ENCODE results near the gene KATNAL1. TPM values are rescaled to one million over a fixed set of nuclear protein-coding genes. Genes with fewer than 3 reads are reported as not detected.

The KATNAL1 gene
- total RNA-seq, 1 experiment from 2014 or later, result 11.2 TPM

DNA sequence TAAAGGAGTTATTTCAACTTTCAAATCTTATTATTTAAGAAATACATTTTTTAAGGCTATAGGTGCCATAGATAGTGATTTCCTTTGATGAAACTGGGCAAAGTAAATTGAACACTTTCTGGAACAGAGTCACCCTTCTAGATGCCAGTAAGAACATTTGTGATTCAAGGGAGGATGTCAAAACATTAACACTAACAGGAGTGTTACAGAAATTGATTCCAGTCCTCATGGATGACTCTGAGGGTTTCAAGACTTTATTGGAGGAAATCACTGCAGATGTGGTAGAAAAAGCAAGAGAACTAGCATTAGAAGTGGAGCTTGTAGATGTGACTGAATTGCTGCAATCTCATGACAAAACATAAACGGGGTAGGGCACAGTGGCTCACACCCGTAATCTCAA lies 12.2 kb downstream of the KATNAL1 start:
- H3K4me2 ChIP-seq (ENCODE audit: insufficient read depth, insufficient read length, low read length), result no peak overlapping the region
- WGBS (ENCODE audit: extremely low coverage, insufficient read length, low lambda C conversion rate), result no CpG with 5 or more reads among the region's 2 CpGs
- H2BK5ac ChIP-seq (ENCODE audit: insufficient read length, low read length), result no peak overlapping the region
- no peak overlapping the region for H4K91ac ChIP-seq (ENCODE audit: insufficient read length, low read depth, low read length)
- no peak overlapping the region for H3K14ac ChIP-seq (ENCODE audit: insufficient read depth, low read length)
- no peak overlapping the region for H3T11ph ChIP-seq (ENCODE audit: low read length)
- no peak overlapping the region for H3K4ac ChIP-seq (ENCODE audit: low read depth, low read length)
- no peak overlapping the region for H3K27ac ChIP-seq (ENCODE audit: insufficient read length, low read depth, low read length)
- Mint-ChIP-seq H3K9me3 (no peaks in the 10 kb centered on the region), H3K4me3 (no peak overlapping the region), H3K27ac (no peak overlapping the region), H3K27me3 (ENCODE audit: low read depth) (no peaks in the 10 kb centered on the region; the same call in 1 of the 2 replicates), H3K36me3 (ENCODE audit: insufficient read depth in 1 of 3, low read depth in 3 of 3) (peaks cover 0 to 8% (median 0%) of the 10 kb centered on the region in 3 experiments; a peak in 1 of 7 replicates), H3K4me1 (peaks cover 22 to 29% of the 10 kb centered on the region in 2 experiments)
- H3K4me1 ChIP-seq (ENCODE audit: insufficient read depth, low read length), result no peaks in the 10 kb centered on the region
- H3K79me1 ChIP-seq (ENCODE audit: insufficient read depth, low read depth, low read length, poor library complexity, severe bottlenecking), result no peaks in the 10 kb centered on the region
- no peak overlapping the region for H3K9ac ChIP-seq (ENCODE audit: extremely low read depth, insufficient read length, low read length)
- no peaks in the 10 kb centered on the region for H3K23me2 ChIP-seq (ENCODE audit: insufficient read length, low read depth, low read length, poor library complexity, severe bottlenecking)
- H3K23ac ChIP-seq (ENCODE audit: insufficient read length, low read depth, low read length), result no peak overlapping the region
- H3K27me3 ChIP-seq (ENCODE audit: insufficient read depth, low read length), result no peaks in the 10 kb centered on the region
- no peaks in the 10 kb centered on the region for H4K20me1 ChIP-seq (ENCODE audit: control insufficient read depth, insufficient read depth, insufficient read length)
- no peak overlapping the region for H3K56ac ChIP-seq (ENCODE audit: insufficient read length, low read depth, low read length)
- no peak overlapping the region for H4K8ac ChIP-seq (replicated peaks; ENCODE audit: insufficient read length, low read depth, low read length)
- no peak for DNase-seq
- H3K18ac ChIP-seq (ENCODE audit: insufficient read length, low read depth, low read length), result no peak overlapping the region
- no peak overlapping the region for H2BK20ac ChIP-seq (ENCODE audit: low read depth, low read length, poor library complexity, severe bottlenecking)
- H2AK5ac ChIP-seq (ENCODE audit: insufficient read length, low read length), result no peak overlapping the region
- no peak overlapping the region for H2AFZ ChIP-seq (ENCODE audit: low read length)
- H3K9me3 ChIP-seq (ENCODE audit: control insufficient read depth, low read depth, low read length), result no peaks in the 10 kb centered on the region
- peaks cover 3% of the 10 kb centered on the region; the same call in 1 of the 2 replicates for H3K79me2 ChIP-seq (ENCODE audit: insufficient read depth, low read length)
- TF ChIP-seq, protein P1, sequence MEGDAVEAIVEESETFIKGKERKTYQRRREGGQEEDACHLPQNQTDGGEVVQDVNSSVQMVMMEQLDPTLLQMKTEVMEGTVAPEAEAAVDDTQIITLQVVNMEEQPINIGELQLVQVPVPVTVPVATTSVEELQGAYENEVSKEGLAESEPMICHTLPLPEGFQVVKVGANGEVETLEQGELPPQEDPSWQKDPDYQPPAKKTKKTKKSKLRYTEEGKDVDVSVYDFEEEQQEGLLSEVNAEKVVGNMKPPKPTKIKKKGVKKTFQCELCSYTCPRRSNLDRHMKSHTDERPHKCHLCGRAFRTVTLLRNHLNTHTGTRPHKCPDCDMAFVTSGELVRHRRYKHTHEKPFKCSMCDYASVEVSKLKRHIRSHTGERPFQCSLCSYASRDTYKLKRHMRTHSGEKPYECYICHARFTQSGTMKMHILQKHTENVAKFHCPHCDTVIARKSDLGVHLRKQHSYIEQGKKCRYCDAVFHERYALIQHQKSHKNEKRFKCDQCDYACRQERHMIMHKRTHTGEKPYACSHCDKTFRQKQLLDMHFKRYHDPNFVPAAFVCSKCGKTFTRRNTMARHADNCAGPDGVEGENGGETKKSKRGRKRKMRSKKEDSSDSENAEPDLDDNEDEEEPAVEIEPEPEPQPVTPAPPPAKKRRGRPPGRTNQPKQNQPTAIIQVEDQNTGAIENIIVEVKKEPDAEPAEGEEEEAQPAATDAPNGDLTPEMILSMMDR (conservative IDR thresholded peaks at IDR 0.05), result no peak
- H2BK120ac ChIP-seq (ENCODE audit: low read depth, low read length, poor library complexity, severe bottlenecking), result no peak overlapping the region
- H4K5ac ChIP-seq (ENCODE audit: insufficient read length, low read depth, low read length), result no peak overlapping the region
- H2BK12ac ChIP-seq (ENCODE audit: insufficient read length, low read depth, low read length), result no peak overlapping the region
- no peak overlapping the region for H2BK15ac ChIP-seq (ENCODE audit: low read depth, low read length)
